OCI-LY7 (cell line): ENCODE data around the gene TAGLN3. TPM values are rescaled to one million over a fixed set of nuclear protein-coding genes. Genes with fewer than 3 reads are reported as not detected.

Source experiments
- BruUV-seq: library from RNA; stranded (reverse); fragments of 400-500 nt; replicated peaks from 2 replicates; lab custom pipeline; 2021; lab: Mats Ljungman, UMichigan
- CTCF ChIA-PET: fragments of 300-600 bp; sonication (Branson Sonifier 250); formaldehyde crosslinking; loops from one replicate; lab custom pipeline; 2022; ENCODE audit warnings: antibody characterized with exemption; ENCODE audit not compliant: unreplicated experiment; lab: Charles Lee
- POLR2A ChIA-PET: fragments of 300-600 bp; sonication (Branson Sonifier 250); formaldehyde crosslinking; loops from one replicate; lab custom pipeline; 2022; ENCODE audit warnings: antibody characterized with exemption; lab: Charles Lee
- DNase-seq: peaks from one replicate; pipeline ENCODE4 v3.0.0-alpha.2; 2015; ENCODE audit warnings: low spot score
- H2AFZ ChIP-seq: fragments of 200-600 bp; sonication (generic), shearing (Covaris generic); 2 replicates; pipeline ENCODE4 v1.6.1; 2014; ENCODE audit warnings: mild to moderate bottlenecking, antibody characterized with exemption, low read length, moderate library complexity
- H3K27ac ChIP-seq: fragments of 200-600 bp; sonication (generic); 2 replicates; pipeline ENCODE4 v1.5.1; 2014; ENCODE audit warnings: mixed run types, low read depth, mild to moderate bottlenecking, moderate library complexity, low read length, inconsistent platforms; ENCODE audit not compliant: poor library complexity, severe bottlenecking
- H3K36me3 ChIP-seq: fragments of 200-600 bp; sonication (generic); 2 replicates; pipeline ENCODE4 v1.6.1; 2014; ENCODE audit warnings: mild to moderate bottlenecking, antibody characterized with exemption, low read length, moderate library complexity, mixed read lengths; ENCODE audit not compliant: insufficient read depth
- H3K4me1 ChIP-seq: fragments of 200-600 bp; sonication (generic); 2 replicates; pipeline ENCODE4 v1.5.1; 2014; ENCODE audit warnings: mild to moderate bottlenecking, low read length; ENCODE audit not compliant: insufficient read depth, poor library complexity, severe bottlenecking
- H3K4me2 ChIP-seq: fragments of 200-600 bp; sonication (generic); 2 replicates; pipeline ENCODE4 v1.6.1; 2014; ENCODE audit warnings: mild to moderate bottlenecking, low read length
- H3K4me3 ChIP-seq: fragments of 200-600 bp; sonication (generic); 2 replicates; pipeline ENCODE4 v1.5.1; 2014; ENCODE audit warnings: mild to moderate bottlenecking, low read depth, low read length; ENCODE audit not compliant: poor library complexity, severe bottlenecking
- H3K79me2 ChIP-seq: fragments of 200-600 bp; sonication (generic); 2 replicates; pipeline ENCODE4 v1.6.1; 2016; ENCODE audit warnings: low read depth, mild to moderate bottlenecking, low read length, moderate library complexity, mixed read lengths; ENCODE audit not compliant: insufficient read depth
- H3K9me2 ChIP-seq: fragments of 200-600 bp; sonication (generic); 2 replicates; pipeline ENCODE4 v1.6.1; 2016; ENCODE audit warnings: mild to moderate bottlenecking, low read length, mixed read lengths; ENCODE audit not compliant: insufficient read depth
- H3K9me3 ChIP-seq: fragments of 200-600 bp; sonication (generic); 2 replicates; pipeline ENCODE4 v1.6.1; 2014; ENCODE audit warnings: mild to moderate bottlenecking, mixed run types, low read length, mixed read lengths
- H4K20me1 ChIP-seq: fragments of 200-600 bp; sonication (generic); 2 replicates; pipeline ENCODE4 v1.6.1; 2014; ENCODE audit warnings: mild to moderate bottlenecking, antibody characterized with exemption, low read length, moderate library complexity, mixed read lengths; ENCODE audit not compliant: insufficient read depth
- CTCF ChIP-seq: fragments of 200-600 bp; sonication (generic); conservative IDR thresholded peaks from 2 replicates; pipeline ENCODE4 v1.5.1; 2014; ENCODE audit warnings: mild to moderate bottlenecking, antibody characterized with exemption, low read length, moderate library complexity, mixed read lengths
- EZH2phosphoT487 ChIP-seq: fragments of 200-600 bp; sonication (generic); IDR thresholded peaks from 2 replicates; pipeline ENCODE4 v1.6.1; 2018; ENCODE audit warnings: low read depth, borderline replicate concordance, mild to moderate bottlenecking, mixed run types, antibody characterized with exemption, low read length, moderate library complexity, mixed read lengths
- intact Hi-C: fragments of 100-400 bp; cut with micrococcal nuclease; formaldehyde crosslinking; loops from one replicate; pipeline ENCODE4 v1.10.0; 2022; ENCODE audit not compliant: unreplicated experiment
- total RNA-seq, 2 experiments: library from RNA; depleted of rRNA in 1 of 2; stranded (reverse); fragments of >200 nt in 1 of 2; shearing (Covaris generic) in 1 of 2; gene quantifications; 2 replicates each; pipeline ENCODE4 v1.2.3, GENCODE V29; 2014 to 2022

TAGLN3 gene
- total RNA-seq, 2 experiments from 2014 or later: not detected

- DNase-seq: no peak
- POLR2A ChIA-PET: interaction anchor here (2.1 kb wide), 1 partner anchor 13 kb away, joined by 7 read pairs; no protein-coding TSS in a partner anchor
Measured at GRCh38 chr3:112005091-112005672, 6.5 kb downstream of the TAGLN3 start.

GRCh38 chr3:112007633-112008032, 8.9 kb downstream of the TAGLN3 start:
- no peaks in the 10 kb centered on the region for H3K79me2 ChIP-seq
- no peak overlapping the region for H3K4me3 ChIP-seq
- CTCF ChIA-PET: interaction anchor here (0.7 kb wide), 1 partner anchor 11 kb away, joined by 3 read pairs; no protein-coding TSS in a partner anchor
- POLR2A ChIA-PET: interaction anchor here (0.5 to 2.9 kb wide), 5 partner anchors 11 to 494 kb away, joined by 3 to 10 read pairs (median 3); no protein-coding TSS in a partner anchor
- H3K36me3 ChIP-seq: no peaks in the 10 kb centered on the region
- H3K9me3 ChIP-seq: no peaks in the 10 kb centered on the region
- no peaks in the 10 kb centered on the region for H3K9me2 ChIP-seq
- H2AFZ ChIP-seq: no peak overlapping the region
- no peak overlapping the region for H3K4me2 ChIP-seq
- no peaks in the 10 kb centered on the region for H4K20me1 ChIP-seq
- H3K4me1 ChIP-seq: no peaks in the 10 kb centered on the region
- DNase-seq: no peak
- TF ChIP-seq EZH2phosphoT487: no peak
- no peak for TF ChIP-seq CTCF
- intact Hi-C loops: no loop called here
- no TSS peak for BruUV-seq
- no peak overlapping the region for H3K27ac ChIP-seq

More at GRCh38 chr3:112005091-112005672, 6.5 kb downstream of the TAGLN3 start:
- Histone ChIP-seq H3K9me3 (no peaks in the 10 kb centered on the region), H3K4me3 (no peak overlapping the region), H3K27ac (no peak overlapping the region), H3K36me3 (no peaks in the 10 kb centered on the region), H2AFZ (no peak overlapping the region), H3K79me2 (no peaks in the 10 kb centered on the region), H3K4me1 (no peaks in the 10 kb centered on the region), H3K4me2 (no peak overlapping the region), H4K20me1 (no peaks in the 10 kb centered on the region), H3K9me2 (no peaks in the 10 kb centered on the region)
- TF ChIP-seq EZH2phosphoT487 (no peak), CTCF (no peak)
- intact Hi-C loops: no loop called here
- BruUV-seq: no TSS peak
- CTCF ChIA-PET: no interaction called here

GRCh38 chr3:112009670-112010069, 10.9 kb downstream of the TAGLN3 start:
- no TSS peak for BruUV-seq
- CTCF ChIA-PET: no interaction called here
- H3K79me2 ChIP-seq: no peaks in the 10 kb centered on the region

More at GRCh38 chr3:112009670-112010069, 10.9 kb downstream of the TAGLN3 start:
- intact Hi-C loops: no loop called here
- Histone ChIP-seq H3K36me3 (no peaks in the 10 kb centered on the region), H3K4me3 (no peak overlapping the region), H3K4me1 (no peaks in the 10 kb centered on the region), H4K20me1 (no peaks in the 10 kb centered on the region), H3K9me3 (no peaks in the 10 kb centered on the region), H3K4me2 (no peak overlapping the region), H3K9me2 (no peaks in the 10 kb centered on the region), H2AFZ (no peak overlapping the region), H3K27ac (no peak overlapping the region)
- no peak for DNase-seq
- POLR2A ChIA-PET: no interaction called here
- TF ChIP-seq EZH2phosphoT487: no peak
- no peak for TF ChIP-seq CTCF
